Measurements from ENCODE around the gene ARNT2.
A peak's percentile ranks its signal among the peaks of the same experiment; 100 is the strongest.

The ARNT2 gene

DNA sequence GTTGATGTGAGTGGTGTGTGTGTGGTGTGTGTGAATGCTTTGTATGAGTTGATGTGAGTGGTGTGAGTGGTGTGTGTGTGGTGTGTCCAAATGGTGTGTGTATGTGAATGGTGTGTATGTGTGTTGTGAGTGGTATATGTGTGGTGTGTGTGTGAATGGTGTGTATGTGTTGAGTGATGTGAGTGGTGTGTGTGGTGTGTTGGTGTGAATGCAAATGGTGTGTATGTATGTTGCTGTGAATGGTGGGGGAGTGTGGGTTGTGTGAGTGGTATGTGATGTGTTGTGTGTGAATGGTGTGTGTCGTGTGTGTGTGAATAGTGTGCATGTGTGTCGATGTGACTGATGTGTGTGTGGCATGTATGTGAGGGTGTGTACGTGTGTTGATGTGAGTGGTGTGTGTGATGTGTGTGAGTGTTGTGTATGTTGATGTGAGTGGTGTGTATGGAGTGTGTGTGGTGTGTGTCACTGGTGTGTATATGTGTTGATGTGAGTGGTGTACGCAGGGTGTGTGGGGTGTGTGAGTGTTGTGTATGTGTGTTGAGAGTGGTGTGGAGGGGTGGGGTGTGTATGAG, 40.6 kb downstream of the ARNT2 start:
- DNase-seq, result no peak

DNA sequence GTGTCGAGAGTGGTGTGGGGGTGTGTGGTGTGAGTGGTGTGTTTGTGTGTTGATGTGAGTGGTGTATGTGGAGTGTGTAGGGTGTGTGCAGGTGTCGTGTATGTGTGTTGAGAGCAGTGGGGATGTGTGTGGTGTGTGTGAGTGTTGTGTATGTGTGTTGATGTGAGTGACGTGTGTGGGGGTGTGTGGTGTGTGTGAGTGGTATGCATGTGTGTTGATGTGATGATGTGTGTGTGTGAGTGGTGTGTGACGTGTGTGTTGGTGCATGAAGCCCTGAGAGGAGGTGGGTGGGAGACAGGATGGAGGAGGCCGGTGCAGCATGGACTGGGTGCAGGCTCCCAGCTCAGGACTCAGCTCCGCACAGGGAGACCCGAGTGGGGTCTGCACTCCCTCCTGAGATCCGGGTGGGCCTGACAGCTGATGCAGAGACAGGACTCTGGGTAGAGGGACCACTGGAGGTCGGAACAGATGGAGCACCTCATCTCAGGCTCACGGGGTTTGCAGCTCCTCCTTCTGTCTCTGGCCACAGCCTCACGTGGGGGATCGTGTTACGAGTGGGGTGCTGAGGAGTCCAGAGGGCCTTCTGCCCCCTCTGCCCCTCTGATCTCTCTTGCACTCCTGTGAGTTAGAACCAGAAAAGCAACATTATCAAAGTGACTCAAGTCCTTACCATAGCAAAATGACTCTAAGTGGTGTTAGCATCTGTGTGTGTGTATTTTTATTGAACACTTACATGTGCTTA, 41.3 kb downstream of the ARNT2 start:
- no peak for DNase-seq

DNA sequence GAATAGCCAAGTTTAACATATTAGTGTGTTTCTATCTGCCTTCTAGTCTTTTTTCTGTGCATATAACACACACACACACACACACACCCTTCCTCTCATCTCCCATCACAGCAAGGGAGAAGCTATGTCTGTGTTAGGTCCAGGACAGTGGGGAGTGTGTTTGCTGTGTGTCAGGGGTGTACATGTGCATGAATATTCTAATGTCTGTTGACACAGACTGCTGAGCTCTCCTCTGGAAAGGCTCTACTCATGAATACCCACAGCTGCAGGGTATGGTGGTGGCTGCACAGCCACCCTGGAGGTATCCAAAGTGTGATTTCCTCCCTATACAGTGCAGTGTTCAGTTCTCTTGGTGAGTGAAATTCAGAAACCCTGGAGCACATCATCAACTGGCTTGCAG, 42.9 kb downstream of the ARNT2 start:
- DNase-seq, result no peak

DNA sequence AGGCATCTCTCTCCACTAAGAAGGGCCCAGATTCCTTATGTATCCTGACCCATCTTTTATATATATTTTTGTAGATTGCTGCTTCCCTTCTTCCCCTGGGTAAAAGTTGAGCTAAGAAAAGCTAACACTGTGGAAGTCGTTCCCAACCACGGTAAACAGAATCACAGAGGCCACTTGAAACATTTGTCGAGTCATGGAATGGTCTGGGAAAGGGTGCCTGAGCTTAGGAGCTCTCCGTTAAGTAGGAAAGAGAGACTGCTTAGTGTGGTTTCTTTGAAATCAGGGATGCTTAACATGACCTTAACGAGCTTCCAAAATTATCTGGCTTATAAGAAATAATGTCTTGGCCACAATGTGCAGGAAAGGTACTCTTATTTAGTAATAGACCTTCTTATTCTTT, 45.6 kb downstream of the ARNT2 start:
- DNase-seq, result no peak

DNA sequence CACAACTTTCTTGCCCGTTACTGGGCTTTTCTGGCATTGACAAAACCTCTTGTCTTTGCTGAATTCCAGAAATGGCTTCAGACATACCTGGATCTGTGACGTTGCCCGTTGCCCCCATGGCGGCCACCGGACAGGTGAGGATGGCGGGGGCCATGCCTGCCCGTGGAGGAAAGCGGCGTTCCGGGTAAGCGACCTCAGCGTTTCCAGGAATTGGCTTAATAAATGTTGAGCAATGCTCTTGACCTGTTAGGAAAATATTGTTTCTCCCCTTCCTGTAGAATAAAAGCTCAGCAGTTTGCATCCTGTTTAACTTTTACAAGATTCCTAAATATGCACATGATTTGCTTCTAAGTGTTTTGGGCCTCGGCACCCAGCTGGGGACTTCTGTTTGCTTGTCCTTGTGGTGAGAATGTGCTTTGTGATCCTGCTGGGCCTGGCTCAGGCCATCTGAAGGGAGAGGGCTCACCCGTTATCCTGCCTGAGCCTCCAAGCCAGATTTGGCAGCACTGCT, 46.7 kb downstream of the ARNT2 start:
- DNase-seq, result no peak

DNA sequence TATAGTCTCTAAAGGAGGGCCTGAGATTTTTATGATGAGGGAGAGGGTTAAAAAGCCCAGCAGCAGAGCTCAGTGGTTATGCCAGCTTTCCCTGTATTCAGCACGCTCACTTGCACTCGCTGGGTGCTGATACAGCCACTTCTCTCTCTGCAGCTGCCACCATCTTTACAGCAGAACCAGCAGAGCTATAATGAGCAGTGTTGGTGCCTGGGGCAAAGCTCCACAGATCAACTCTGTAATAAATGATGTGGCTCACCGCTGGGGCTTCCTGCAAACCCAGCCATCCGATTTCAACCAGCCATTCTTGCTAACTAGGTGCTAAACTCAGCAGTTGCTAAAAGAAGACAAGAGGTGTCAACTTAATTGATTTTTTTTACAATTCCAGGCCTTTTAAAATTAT, 48.0 kb downstream of the ARNT2 start:
- no peak for DNase-seq

DNA sequence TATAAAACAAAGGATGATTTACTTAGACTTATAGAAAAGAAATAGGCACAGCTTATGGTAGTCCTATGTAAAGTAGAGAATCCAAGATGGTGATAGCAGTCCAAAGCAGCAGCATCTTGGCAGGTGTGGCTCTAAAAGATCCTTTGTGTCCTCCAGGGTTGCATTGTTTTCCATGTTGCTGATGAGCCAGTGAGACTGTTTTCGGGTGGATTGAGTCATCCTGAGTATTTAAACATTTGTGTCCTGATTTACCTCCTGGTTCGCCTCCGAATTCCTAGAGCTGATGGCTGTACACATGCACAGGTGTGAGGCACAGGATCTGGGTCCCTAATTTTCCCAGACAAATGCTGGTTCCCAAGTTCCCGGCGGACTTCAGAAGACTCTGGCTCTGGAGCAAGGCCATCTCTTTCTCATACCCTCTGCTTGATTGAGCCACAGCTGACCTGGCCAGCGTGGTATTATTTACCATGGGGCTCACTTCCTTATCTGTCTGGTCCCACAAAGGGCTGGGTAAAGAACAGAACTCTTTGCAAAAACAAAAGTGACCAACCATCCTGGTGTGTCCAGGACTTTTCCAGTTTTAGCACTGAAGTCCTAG, 51.0 kb downstream of the ARNT2 start:
- DNase-seq, result no peak

DNA sequence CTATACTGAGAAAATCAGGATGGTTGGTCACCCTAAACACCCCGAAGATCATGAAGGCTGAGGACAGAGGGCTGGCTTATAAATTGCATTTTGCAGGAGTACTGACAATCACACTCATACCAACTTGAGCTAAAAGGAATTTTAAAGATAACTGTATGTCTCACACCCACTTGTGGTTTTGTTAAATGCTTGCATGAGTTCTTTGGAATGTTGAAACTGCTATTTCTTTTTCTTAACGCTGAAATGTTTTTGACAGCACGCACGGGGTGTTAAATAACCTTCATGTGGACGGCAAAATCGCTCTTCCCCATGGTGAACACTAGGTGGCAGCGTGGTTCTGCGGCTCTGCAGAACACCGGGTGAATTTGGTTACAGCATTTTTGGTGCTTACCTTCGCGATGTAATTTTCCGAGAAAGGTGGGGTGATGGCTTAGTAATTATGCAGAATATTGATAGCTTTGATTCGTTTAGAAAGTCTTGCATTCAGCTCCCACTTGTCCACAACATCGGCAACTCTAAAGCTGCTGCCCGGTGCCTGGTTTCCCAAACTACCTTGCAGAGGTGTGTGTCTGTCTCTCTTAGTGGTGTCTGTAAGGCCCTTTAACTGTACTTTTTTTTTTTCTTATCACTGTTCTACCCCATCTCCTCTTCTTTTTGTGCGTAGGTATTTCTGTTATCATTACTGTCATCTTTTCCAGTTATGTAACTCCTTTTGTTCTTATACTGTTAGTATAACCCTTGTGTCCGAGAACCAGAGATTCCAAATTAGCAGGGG, 51.7 kb downstream of the ARNT2 start:
- DNase-seq, result peak; percentile 63

DNA sequence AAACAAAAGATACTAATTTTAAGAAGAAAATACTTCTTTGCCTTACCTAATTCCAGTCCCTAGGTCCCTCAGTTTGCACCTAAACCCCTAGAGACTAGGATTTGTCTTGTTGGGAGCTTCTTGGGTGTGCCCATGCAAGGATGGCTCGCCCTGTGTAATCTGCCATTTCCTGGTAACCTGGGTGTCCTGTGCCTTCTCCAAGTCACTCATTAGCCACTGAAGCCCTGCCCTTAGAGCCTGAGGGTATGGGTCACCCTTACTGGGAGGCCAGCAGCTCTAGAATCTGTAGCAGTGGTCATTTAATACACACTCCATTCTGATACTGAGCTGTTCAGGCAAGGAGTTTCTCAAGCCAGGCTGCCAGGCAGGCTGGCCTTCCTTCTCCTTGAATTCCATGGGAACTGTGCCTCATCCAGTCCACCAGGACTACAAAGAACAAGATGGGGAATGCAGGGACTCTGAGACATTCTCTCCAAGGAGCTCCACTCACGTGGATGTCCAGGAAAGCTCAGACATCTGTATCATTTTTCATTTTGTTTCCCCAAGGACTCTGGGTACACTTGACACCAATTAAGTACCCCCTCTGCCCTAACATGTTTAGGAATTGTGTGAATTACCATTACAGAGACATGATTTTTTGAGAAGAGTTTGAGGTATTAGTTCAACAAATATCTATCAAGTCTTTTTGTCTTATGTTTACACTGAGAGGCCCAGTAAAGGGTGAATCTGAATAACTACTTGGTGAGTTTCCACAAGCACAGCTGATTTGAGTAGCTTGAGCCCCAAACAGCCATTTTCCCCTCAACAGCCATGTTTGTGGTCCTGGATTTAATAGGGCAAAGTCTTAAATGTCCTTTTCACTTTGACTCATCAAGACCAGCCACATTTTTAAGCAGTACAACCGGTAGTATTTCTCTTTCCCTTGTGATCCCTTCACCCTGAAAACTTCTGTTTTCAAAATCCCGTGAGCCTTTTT, 52.6 kb downstream of the ARNT2 start:
- DNase-seq, result peak; percentile 8

DNA sequence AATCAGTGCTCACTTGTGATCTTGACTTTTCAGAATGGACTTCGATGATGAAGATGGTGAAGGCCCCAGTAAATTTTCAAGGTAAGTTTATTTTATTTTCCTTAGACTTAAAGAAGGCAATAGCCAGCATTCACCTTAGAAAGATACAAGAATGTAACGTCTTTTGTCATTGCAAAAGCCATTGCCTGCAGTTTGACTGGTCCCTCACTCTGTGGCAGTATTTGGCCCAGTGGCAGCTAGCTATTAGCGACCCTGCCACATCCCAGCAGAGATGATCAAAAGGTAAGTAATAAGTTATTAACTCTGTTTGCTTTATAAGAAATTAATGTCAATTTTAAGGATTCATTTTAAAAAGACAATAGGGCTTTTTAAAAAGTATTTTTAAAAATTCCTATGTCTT, 53.7 kb downstream of the ARNT2 start:
- DNase-seq, result no peak

DNA sequence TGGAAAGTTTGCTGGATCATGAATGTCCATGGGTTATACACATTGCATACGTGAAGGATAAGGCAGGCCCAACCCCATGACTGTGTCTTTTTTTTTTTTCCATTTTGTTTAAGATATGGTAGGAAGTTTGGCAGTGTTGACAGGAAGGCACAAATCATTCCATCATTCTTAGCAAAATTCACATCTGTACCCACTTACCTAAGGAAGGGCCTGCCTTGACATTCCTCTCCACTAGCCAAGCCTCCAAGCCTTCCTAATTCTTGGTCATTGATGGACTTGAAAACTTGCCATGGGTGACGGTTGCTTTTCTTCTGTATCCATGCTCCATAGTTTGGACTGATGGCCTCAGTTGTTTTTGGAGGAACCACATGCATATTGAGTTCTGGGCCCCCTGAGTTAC, 54.4 kb downstream of the ARNT2 start:
- no peak for DNase-seq

DNA sequence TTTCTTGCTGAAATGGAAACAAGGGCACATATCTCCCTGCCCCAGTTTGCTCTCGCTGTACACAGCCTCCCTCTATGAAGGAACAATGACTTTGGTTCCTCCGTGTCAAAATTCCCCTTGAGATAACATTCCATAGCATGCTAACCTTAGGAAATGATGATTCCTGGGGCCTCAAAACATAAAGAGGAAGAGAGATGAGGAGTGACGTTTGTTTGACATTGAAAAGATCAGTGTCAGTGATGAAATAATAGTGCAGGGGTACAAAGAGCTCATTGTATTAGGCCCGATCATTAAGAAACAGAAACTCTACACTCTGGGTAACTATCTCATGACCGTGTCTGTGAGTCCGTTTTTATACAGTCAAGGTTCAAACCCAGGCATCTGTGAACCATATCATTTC, 55.2 kb downstream of the ARNT2 start:
- DNase-seq, result no peak

DNA sequence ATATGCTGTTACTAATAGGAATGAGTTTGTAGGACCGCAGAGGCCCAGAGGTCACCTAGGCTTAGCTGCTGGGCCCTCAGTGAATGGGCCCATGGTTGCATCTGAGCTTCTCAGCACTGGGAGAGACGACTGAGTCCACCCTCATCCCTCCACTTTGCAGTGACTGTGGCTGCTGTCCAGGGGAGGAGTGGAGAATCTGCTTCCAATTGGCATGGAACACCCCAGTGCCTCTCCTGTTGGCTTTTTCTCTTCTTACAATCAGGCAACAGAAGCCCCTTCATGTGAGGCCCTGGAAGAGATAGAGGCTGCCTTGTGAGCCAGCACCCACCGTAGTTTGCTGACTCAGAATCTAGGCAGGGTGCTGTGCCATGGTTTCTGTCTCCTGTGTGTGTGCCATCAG, 55.6 kb downstream of the ARNT2 start:
- no peak for DNase-seq

DNA sequence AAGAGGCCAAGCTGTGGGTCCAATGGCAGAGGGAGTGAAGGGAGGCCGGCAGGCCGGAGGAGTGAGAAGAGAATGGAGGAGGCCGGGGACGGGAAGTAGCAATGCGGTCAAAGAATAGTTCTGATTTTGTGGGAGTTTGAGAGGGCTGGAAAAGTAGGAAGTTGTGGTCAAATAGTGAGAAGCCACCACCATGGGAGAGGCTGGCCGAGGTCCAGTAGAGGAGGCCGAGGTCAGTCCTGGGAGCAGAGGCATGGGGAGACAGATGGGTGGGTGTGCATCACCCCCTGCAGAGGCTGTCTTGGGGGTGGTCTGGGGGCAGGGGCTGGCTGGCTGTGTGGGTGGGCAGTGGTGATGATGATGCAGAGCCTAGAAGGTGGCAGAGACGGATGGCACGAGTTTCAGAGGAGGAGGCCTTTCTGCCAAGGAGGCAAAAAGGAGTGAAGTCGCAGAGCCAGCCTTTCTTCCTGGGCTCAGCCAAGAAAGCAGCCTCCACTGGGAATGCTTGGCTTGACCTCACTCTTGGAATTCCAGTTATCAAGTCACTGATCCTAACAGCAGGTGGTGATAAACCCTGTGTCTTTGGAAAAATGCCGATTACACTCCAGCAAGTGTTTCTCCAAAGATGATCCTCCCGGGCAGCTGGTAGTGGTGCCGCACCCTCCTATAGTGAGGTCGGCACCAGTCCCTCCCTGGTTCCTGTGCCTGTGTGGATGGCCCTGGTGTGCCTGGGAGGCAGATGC, 57.3 kb downstream of the ARNT2 start:
- no peak for DNase-seq

DNA sequence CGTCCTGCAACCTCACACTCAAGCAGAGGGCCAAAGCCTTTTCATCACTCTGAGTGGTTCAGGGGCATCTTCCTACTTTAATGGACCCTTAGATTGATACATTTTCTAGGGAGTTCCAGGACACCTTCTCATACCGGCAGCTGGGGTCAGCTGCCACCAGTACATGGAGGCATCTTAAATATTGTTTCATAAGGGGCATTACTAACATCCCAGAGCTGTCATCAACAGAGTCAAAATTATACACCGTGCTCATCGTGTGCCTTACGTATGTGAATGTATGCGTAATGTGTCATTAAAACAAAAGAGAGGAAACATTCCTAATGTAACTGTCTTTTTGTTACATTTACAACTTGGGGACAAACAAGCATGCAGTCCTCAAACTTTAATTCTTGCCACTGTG, 57.9 kb downstream of the ARNT2 start:
- DNase-seq, result no peak

DNA sequence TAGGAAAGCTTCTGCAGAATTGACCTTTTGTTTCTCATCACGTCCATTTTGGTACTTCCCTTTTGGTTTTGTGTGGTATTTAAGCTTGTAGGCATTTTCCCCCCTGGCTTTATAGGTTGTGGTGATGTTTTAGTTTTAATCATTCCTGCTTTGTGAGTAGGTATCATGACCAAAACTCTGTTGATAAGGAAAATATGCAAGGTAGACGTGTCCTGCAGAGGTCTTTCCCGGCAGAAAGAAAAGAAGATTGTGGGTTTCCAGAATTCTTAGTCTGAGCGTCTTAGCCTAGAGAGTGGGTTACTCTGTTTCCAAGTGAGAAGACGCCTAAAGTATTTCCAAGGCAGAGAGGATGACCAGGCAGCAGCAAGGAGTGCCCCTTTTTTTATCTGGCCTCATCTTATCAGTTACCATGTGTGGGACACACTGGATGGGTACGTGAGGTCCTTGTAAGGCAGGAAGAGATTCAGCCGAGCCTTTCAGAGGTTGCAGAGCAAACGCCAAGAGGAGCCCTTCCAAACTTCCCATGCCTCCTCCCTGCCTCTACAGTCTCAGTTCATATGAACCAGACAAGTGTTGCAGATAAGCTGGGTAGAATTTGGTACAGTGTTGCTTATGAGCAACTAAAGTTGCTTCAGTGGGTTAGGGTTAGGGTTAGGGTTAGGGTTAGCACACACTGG, 58.8 kb downstream of the ARNT2 start:
- no peak for DNase-seq

DNA sequence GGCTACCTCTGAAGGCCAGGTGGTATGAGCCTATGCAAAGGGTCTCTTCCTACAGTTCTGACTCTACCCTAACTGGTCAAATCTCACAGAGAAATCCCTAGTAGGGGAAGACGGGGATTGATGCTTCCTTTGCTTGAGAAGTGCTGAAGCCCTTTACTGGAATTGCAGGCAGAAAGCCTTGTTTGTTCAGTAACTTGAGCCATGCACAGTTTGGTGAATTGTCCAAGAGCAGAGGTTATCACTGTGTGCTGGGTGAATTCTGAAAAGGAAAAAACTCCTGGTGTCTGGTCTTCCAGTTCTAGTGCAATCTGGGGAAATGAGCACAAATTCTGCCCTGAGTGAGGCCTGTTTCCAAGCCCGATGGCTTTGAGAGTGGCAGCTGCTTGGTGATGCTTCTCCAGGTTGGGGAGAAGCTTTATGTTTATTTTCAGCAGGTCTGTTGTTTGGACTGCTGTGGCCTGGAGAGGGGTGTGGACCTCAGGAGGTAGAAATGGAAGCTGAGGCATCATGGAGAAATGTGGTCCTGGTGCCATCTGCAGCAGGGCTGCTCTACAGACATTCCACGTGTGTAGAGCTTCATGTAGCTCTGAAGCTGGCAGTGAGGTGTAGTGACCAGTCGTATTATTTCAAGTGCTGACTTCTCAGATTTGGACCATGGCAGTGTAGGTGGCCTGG, 60.9 kb downstream of the ARNT2 start:
- DNase-seq, result no peak

DNA sequence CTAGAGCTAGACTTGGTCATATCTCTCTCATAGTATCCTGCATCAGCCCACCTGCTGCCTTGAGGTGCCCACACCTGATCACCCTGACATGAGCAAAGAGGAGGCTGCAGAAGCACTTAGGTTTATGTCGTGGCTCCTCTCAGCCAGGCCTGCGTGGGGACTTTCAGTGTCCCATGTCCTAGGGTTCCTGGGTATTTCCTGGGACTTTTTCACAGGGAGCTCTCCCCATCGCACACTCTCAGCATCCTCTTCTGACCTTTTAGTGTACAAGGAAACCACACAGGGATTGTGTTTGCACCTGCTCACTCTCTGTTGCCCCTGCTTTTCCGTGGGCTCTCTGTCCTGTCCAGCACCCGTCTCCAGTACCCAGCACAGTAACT, 61.4 kb downstream of the ARNT2 start:
- DNase-seq, result no peak

DNA sequence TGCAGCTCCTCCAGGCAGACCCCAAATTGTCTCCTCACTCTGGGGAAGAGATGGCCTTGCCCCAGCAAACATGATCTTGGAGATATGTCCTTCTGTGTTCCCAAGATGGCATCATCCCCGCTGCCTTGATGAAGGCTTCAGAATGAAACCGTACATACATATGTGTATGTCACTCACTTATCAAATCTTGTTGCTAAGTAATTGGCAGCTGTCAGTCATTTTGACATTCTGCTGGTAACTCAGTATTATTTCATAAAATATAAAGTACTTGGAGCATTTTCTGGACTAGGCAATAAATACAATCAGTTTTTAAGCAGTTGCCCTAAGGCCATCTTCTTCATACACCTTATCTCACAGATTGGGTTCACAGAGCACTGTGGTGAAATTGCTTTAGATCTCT, 62.4 kb downstream of the ARNT2 start:
- no peak for DNase-seq

DNA sequence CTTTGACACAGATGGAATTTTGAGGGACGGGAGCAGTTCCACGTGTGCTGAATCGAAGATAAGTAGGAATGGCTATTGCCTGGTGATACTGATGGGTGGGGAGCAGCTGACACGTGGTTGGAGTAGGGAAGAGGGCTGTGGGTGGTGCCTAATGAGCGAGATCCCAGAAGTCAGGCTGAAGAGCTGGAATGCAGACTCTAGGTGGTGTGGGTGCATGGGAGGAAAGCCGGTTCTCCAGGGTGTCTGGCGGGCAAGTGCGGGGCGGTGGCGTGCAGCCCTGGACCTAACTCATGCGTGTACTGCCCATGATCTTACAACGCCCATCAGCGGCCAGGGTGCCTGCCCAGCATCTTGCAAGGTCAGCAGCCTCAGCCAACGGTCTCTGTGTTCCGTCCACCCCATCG, 63.1 kb downstream of the ARNT2 start:
- no peak for DNase-seq

DNA sequence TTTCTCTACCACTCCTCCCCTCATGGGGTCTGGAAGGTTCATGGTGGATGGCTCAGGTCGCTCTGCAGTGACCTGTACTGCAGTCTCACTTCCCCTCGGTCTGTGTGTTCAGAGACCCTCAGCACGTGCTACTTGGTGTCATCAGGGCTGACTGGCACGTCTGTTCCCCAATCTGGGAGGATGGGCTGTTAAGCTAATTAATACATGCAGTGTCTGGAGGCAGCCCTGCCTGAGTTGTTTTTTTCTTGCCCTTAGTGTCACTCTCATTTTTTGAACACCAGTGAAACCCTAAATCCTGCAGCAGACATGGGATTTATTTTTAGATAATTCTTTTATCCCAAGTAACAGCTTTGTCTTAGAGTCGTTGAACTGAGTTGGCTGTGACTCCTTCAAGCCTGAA, 64.6 kb downstream of the ARNT2 start:
- DNase-seq, result no peak

All from activated CD4-positive, alpha-beta T cell treated with anti-CD3 and anti-CD28 coated beads, Interleukin-2, amount 50 U/mL, for 16 hours (primary cell).